HTR-8/SVneo (cell line): ENCODE measurements around the gene NAIF1.
"Not testable (repeated sequence)": the region's sequence is repeated elsewhere in the genome, so short reads cannot be mapped to it uniquely, and the experiment has no call there.

Source experiments
- DNase-seq: peaks from one replicate; pipeline ENCODE4 v3.0.0; 2011; ENCODE audit warnings: low spot score, mixed read lengths; ENCODE audit not compliant: insufficient read length
- FAIRE-seq: peaks from 2 replicates; lab custom pipeline; 2011; peaks lifted over from hg19 to GRCh38; lab: Jason Lieb, UNC

Gene NAIF1

DNA sequence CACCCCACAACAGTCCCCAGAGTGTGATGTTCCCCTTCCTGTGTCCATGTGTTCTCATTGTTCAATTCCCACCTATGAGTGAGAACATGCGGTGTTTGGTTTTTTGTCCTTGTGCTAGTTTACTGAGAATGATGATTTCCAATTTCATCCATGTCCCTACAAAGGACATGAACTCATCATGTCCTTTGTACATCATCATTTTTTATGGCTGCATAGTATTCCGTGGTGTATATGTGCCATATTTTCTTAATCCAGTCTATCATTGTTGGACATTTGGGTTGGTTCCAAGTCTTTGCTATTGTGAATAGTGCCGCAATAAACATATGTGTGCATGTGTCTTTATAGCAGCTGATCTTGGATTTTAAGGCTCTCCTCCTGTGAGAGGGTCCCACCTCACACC is 26.3 kb downstream of the NAIF1 start:
- FAIRE-seq, DNase-seq: not testable (repeated sequence)

DNA sequence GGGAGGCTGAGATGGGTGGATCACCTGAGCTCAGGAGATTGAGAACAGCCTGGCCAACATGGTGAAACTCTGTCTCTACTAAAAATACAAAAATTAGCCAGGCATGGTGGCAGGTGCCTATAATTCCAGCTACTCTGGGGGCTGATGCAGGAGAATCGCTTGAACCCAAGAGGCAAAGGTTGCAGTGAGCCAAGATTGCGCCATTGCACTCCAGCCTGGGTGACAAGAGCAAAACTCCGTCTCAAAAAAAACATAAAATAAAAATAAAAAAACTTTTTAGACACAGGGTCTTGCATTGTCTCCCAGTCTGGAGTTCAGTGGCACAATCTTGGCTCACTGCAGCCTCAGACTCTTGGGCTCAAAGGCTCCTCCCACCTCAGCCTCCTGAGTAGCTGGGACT is 30.6 kb downstream of the NAIF1 start:
- FAIRE-seq, DNase-seq: not testable (repeated sequence)

DNA sequence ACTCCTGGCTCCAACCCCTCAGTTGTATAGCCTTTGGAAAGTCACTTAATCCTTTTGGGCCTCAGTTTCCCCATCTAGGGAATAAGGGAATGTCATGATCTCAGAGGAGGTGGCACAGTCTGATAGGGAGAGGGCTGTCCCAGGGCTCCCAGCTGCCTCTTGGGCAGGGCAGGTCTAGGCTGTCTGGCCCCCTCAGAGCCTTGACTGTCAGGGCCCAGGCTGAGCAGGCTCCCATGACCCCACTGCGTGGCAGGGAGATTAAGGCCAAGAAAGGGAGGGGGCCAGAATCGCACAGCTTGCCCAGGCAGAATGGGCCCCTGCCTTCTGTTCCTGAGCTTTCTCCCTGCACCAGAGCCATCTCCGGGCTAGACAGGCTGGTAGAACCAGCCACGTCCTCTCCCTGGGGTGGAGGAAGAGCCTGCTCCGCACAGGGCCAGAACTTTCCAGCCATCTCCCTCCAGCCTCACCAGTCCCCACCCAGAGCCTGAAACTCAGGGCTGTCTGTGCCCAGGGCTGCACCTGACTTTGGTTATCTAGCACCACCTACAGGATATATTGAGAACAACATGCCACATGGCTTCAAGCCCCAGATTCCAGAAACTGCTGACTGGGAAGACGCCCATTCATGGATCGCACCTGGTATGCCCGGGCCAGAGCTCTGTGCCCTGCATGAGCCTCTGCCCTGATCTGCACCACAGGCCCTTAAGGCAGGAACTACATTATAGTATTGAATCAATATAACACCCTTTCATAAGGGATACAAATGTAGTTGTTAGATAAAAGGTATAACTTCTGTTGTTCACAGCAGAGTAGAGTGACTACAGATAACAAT is 32.1 kb downstream of the NAIF1 start:
- peak; percentile 73 for DNase-seq
- FAIRE-seq, result no peak

DNA sequence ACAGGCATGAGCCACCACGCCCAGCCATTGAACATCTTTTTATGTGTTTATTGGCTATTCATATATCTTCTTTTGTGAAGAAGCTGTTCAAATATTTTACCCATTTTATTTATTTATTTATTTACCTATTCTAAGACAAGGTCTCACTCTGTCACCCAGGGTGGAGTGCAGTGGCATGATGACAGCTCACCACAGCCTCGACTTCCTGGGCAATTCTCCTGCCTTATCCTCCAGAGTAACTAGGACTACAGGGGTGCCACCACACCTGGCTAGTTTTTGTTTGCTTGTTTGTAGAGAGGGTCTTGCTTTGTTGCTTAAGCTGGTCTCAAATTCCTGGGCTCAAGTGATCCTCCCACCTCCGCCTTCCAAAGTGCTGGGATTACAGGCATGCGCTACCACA is 33.5 kb downstream of the NAIF1 start:
- FAIRE-seq, result no peak
- no peak for DNase-seq

DNA sequence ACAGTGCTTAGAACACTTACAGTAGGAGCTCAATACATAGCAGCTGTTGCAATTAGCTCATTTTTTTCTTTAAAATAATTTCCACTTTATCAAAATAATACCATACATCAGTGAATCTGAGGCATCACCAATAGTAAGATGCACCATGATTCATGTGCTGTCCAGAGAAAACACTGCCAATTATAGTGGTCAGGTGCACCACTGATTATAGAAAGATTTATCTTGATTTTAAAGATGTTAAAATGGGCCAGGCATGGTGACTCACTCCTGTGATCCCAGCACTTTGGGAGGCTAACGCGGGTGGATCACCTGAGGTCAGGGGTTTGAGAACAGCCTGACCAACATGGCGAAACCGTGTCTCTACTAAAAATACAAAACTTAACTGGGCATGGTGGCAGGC is 39.4 kb downstream of the NAIF1 start:
- no peak for DNase-seq
- no peak for FAIRE-seq

DNA sequence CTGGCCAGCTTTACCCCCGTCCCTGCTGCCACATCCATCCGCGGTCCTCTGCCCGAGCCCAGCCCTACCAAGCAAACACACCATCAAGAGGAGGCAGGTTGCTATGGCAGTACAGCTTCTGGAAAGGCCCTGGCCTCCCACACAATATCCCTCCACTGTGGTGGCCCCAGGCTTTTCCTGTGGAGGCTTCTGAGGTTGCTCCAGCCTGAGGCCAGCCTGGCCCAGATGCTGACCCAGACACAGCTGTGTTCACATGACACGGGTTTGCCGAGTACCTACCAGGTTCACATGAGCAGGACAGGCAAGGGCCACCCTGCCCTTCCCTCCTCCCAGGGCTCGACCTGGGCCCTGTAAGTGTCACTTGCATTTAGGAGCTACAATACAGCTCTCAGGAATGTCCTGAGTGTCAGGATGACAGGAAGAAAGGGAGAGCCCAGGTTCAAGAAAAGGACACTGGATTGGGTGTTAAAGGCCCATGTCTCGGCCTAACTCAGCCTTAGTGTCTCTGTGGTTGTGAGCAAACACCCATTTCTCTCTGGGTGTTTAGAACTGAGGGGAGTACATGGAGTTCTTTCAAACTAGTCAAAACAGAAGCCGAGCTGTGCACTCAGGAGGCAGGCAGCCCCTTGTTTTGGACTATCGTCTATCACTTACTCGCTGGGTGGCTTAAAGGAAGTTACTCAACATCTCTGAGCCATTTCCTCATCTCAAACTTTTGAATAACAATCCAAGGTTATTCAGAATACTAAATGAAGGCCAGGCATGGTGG is 40.2 kb downstream of the NAIF1 start:
- FAIRE-seq, result no peak
- no peak for DNase-seq

DNA sequence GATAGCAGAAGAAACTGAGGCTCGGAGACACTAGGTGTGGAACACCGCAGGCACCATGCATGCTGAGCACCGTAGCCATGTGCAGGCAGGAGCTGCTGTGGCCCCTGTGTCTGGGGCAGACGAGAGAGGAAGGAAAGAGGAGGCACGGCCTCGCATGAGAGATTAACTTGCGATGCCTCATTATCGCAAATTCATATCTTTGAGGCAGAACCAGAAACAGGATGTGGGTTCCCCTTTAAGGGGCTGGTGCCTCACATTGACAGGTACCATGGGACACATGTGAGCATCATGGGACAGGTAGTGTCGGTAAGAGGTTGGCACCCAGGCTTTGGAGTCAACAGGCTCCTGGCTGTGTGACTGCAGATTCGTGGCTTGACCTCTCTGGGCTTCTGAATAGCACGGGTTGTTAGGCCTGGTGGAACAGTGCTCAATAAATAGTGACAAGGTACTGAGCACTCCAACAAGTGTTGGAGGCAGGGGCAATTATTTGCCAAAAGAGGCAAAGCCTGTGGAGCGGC is 40.8 kb downstream of the NAIF1 start:
- FAIRE-seq (no peak), DNase-seq (no peak)

DNA sequence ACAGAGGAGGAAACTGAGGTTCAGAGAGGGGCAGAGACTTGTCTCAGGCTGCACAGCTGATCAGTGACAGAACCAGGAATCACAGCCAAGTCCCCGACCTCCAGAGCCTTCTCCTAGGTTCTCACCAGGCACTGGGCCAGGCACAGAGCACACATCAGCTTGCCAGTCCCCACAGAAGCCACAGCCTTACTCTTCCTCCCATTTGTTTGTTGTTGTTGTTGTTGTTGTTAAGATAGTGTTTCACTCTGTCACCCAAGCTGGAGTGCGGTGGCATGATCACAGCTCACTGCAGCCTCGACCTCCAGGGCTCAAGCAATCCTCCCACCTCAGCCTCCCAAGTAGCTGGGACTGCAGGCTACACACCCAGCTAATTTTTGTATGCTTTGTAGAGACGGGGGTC is 41.4 kb downstream of the NAIF1 start:
- FAIRE-seq, result no peak

DNA sequence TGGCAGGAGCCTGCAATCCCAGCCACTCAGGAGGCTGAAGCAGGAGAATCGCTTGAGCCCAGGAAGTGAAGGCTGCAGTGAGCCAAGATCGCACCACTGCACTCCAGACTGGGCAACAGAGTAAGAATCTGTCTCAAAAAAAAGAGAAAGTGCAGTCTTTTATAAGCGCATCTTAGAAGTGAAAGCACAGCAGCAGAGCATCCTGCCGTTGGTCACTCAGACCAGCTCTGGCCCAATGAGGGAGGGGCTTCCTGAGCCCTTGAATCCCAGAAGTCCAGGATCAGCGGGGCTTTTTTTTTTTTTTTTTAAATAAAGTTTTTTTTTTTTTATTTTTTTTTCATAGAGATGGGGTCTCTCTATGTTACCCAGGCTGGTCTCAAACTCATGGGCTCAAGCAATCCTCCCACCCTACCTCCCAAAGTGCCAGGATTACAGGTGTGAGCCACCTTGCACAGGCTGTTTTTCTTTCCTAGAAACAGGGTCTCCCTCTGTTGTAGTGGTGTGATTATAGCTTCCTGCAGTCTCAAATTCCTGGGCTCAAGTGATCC is 42.3 kb downstream of the NAIF1 start:
- DNase-seq (no peak), FAIRE-seq (no peak)

More for the DNA sequence above, 41.4 kb downstream of the NAIF1 start:
- no peak for DNase-seq

DNA sequence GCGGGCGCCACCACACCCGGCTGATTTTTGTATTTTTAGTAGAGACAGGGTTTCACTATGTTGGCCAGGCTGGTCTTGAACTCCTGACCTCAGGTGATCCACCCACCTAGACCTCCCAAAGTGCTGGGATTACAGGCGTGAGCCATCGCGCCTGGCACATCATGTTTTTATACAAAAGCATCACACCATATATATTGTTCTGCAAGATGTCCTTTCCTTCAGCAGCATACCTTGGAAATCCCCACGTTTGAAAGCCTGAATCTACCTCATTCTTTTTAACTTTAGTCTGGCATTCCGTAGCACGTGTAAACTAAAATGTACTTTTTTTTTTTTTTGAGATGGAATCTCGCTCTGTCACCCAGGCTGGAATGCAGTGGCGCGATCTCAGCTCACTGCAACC is 43.4 kb downstream of the NAIF1 start:
- not testable (repeated sequence) for FAIRE-seq, DNase-seq

DNA sequence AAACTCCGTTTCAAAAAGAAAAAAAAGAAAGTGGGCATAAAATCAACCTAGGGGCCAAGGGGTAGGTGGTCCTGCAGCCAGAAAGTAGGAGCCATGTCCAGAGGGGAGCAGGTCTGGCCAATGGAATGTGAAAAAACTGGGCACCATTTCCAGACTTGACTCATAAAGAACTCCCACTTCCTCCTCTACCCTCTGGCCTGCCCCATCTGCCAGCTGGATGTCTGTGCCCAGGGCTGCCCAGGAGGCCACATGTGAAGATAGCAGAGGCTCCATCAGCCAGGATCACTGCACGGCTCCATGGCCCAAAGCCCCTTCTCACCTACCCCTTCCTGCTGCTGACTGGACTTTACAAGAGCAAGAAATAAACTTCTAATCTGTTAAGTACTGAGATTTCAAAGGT is 44.2 kb downstream of the NAIF1 start:
- FAIRE-seq, result no peak
- no peak for DNase-seq

DNA sequence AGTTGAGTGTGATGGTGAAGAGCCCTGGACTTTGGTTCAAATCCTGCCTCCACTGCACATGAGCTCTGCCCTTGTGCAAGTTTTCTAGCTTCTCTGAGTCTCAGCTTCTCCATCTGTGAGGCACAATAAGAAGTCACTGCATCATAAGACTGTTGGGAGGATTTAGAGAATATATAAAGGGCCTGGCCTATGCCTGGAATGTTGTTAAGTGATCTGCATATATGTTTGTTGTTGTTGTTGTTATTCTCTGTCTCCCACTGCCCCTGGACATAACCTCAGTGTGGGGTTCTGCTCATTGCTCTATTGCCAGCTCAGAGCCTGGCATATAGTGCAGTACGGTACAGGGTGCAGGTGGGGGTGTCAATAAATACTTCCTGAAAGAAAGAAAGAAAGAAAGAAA is 46.0 kb downstream of the NAIF1 start:
- no peak for FAIRE-seq

DNA sequence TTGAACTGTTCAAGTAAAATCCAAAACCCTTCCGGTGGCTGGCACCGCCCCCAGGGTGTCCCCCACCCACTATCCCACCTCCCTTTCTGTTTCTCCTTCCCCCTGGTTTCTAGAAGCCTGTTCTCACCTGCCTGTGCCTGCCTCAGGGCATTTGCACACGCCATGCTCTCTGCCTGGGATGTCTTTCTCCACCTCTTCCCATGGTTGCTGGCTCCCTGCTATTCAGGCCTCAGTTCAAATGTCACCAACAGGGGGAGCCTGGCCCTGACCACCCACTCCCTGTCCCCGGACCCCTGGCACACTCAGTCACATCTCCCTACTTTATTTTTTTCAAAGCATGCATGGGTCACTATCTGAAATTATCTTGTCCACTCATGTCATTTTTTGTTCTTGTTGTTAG is 46.4 kb downstream of the NAIF1 start:
- DNase-seq (no peak), FAIRE-seq (no peak)

More for the DNA sequence above, 46.0 kb downstream of the NAIF1 start:
- no peak for DNase-seq

DNA sequence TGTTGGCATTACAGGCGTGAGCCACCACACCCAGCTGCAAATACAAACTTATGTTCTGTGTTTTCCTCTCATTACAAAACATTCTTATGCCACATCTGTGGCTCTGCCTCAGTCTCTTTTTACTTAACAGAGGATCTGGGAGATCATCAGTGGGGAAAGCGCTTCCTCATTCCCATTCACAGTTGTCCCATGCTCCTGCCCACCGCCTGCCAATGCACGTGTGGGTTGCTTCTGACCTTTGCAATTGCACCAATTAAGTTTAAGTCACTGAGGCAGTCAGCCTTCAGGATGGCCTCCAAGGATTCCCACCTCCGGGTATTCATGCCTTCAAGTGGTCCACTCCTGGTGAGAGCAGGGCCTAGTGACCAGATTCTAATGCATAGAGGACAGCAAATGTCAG is 51.4 kb downstream of the NAIF1 start:
- FAIRE-seq, result no peak
- no peak for DNase-seq
